ENCODE data around the gene UBASH3B. TPM values are rescaled to one million over a fixed set of nuclear protein-coding genes. Genes with fewer than 3 reads are reported as not detected.

Gene UBASH3B
- total RNA-seq, 1 experiment from 2014 or later = 8.0 TPM

GRCh38 chr11:122691549-122692150 lies 36.1 kb downstream of the UBASH3B start:
- H3K23ac ChIP-seq (ENCODE audit: insufficient read length, low read depth, low read length) = no peak overlapping the region
- H4K8ac ChIP-seq (replicated peaks; ENCODE audit: insufficient read length, low read depth, low read length) = no peak overlapping the region
- H3T11ph ChIP-seq (ENCODE audit: low read length) = no peak overlapping the region
- no peak overlapping the region for H2AK5ac ChIP-seq (ENCODE audit: insufficient read length, low read length)
- no peaks in the 10 kb centered on the region for H4K20me1 ChIP-seq (ENCODE audit: control insufficient read depth, insufficient read depth, insufficient read length)
- H3K56ac ChIP-seq (ENCODE audit: insufficient read length, low read depth, low read length) = no peak overlapping the region
- peaks cover 23 to 24% of the 10 kb centered on the region in 2 experiments for H3K4me1 Mint-ChIP-seq
- H2BK20ac ChIP-seq (ENCODE audit: low read depth, low read length, poor library complexity, severe bottlenecking) = no peak overlapping the region
- H3K4ac ChIP-seq (ENCODE audit: low read depth, low read length) = no peak overlapping the region
- H2AFZ ChIP-seq (ENCODE audit: low read length) = no peak overlapping the region
- H3K23me2 ChIP-seq (ENCODE audit: insufficient read length, low read depth, low read length, poor library complexity, severe bottlenecking) = no peaks in the 10 kb centered on the region
- no peak overlapping the region for H2BK5ac ChIP-seq (ENCODE audit: insufficient read length, low read length)
- no peak overlapping the region for H3K4me3 Mint-ChIP-seq
- no peak overlapping the region for H3K4me2 ChIP-seq (ENCODE audit: insufficient read depth, insufficient read length, low read length)
- peak overlapping the region; percentile 42 for H3K18ac ChIP-seq (ENCODE audit: insufficient read length, low read depth, low read length)
- TF ChIP-seq CTCF (conservative IDR thresholded peaks at IDR 0.05) = no peak
- no peaks in the 10 kb centered on the region; the same call in 1 of the 2 replicates for H3K27me3 Mint-ChIP-seq (ENCODE audit: low read depth)
- H2BK15ac ChIP-seq (ENCODE audit: low read depth, low read length) = peak overlapping the region; percentile 0; the same call in 1 of the 2 replicates
- no peaks in the 10 kb centered on the region for H3K79me2 ChIP-seq (ENCODE audit: insufficient read depth, low read length)
- H3K4me1 ChIP-seq (ENCODE audit: insufficient read depth, low read length) = peaks cover 6% of the 10 kb centered on the region; the same call in 1 of the 2 replicates
- H3K14ac ChIP-seq (ENCODE audit: insufficient read depth, low read length) = peak overlapping the region; percentile 17
- H3K79me1 ChIP-seq (ENCODE audit: insufficient read depth, low read depth, low read length, poor library complexity, severe bottlenecking) = no peaks in the 10 kb centered on the region
- H3K27ac Mint-ChIP-seq = peak overlapping the region; percentile 51 to 91 (median 57); a peak in 4 of 7 replicates
- H4K91ac ChIP-seq (ENCODE audit: insufficient read length, low read depth, low read length) = no peak overlapping the region
- no peak overlapping the region for H3K9ac ChIP-seq (ENCODE audit: extremely low read depth, insufficient read length, low read length)
- H3K27ac ChIP-seq (ENCODE audit: insufficient read length, low read depth, low read length) = no peak overlapping the region
- H4K5ac ChIP-seq (ENCODE audit: insufficient read length, low read depth, low read length) = no peak overlapping the region
- no peak overlapping the region for H2BK120ac ChIP-seq (ENCODE audit: low read depth, low read length, poor library complexity, severe bottlenecking)
- peaks cover 0 to 1% (median 0%) of the 10 kb centered on the region in 3 experiments; a peak in 1 of 7 replicates for H3K36me3 Mint-ChIP-seq (ENCODE audit: insufficient read depth in 1 of 3, low read depth in 3 of 3)
- H3K9me3 ChIP-seq (ENCODE audit: control insufficient read depth, low read depth, low read length) = no peaks in the 10 kb centered on the region
- H3K9me3 Mint-ChIP-seq = no peaks in the 10 kb centered on the region; a peak in 1 of 5 replicates
- H2BK12ac ChIP-seq (ENCODE audit: insufficient read length, low read depth, low read length) = no peak overlapping the region
- DNase-seq = no peak
- no peaks in the 10 kb centered on the region for H3K27me3 ChIP-seq (ENCODE audit: insufficient read depth, low read length)
- no CpG with 5 or more reads among the region's 4 CpGs for WGBS (ENCODE audit: extremely low coverage, insufficient read length, low lambda C conversion rate)
